SK-N-MC (cell line): ENCODE results near the gene NEDD4L.

ENCODE experiments used
- EZH2 ChIP-seq: fragments of 200-600 bp; sonication (generic); IDR thresholded peaks from one replicate; pipeline ENCODE4 v1.6.1; 2017; ENCODE audit warnings: antibody characterized with exemption
- FOXP2 ChIP-seq: optimal IDR thresholded peaks from 2 replicates; pipeline ENCODE3; 2011; ENCODE audit warnings: mild to moderate bottlenecking, moderate library complexity; ENCODE audit not compliant: insufficient read depth; ENCODE audit errors: extremely low read length, control extremely low read depth
- POLR2AphosphoS5 ChIP-seq: IDR thresholded peaks from 2 replicates; pipeline ENCODE4 v1.6.1; 2012; ENCODE audit warnings: mild to moderate bottlenecking, low read depth, low read length, borderline replicate concordance

GRCh38 chr18:58102018-58102417 is 58.0 kb downstream of the NEDD4L start:
- TF ChIP-seq POLR2AphosphoS5 (no peak), EZH2 (no peak), FOXP2 (no peak)
